ENCODE data around the gene LSMEM2.
"Not testable (repeated sequence)": the region's sequence is repeated elsewhere in the genome, so short reads cannot be mapped to it uniquely, and the experiment has no call there.

LSMEM2 gene

GRCh38 chr3:50266017-50266416 is 12.9 kb upstream of the LSMEM2 start:
- DNase-seq: no peak

- no peak for DNase-seq
Observed at GRCh38 chr3:50266836-50267235, 12.1 kb upstream of the LSMEM2 start.

- peak in 1 of 2 experiments; percentile 32 for DNase-seq
Observed at GRCh38 chr3:50267280-50267913, 11.5 kb upstream of the LSMEM2 start.

GRCh38 chr3:50268276-50268675 is 10.6 kb upstream of the LSMEM2 start:
- no peak for DNase-seq

GRCh38 chr3:50268703-50269451 is 10.0 kb upstream of the LSMEM2 start, which contains the start of gene SEMA3B:
SEMA3B (plus strand) TSS chr3:50269147; CDS start chr3:50269241, 94 bp downstream.
- DNase-seq: no peak

- no peak for DNase-seq
Observed at GRCh38 chr3:50269460-50269859, 9.4 kb upstream of the LSMEM2 start.

GRCh38 chr3:50269977-50270413 is 8.9 kb upstream of the LSMEM2 start:
- DNase-seq: no peak

GRCh38 chr3:50270422-50271224 is 8.3 kb upstream of the LSMEM2 start:
- no peak for DNase-seq

GRCh38 chr3:50271314-50271936 is 7.5 kb upstream of the LSMEM2 start:
- no peak for DNase-seq

- not testable (repeated sequence) for DNase-seq
Observed at GRCh38 chr3:50272538-50272910, 6.4 kb upstream of the LSMEM2 start.

GRCh38 chr3:50272911-50273688 is 5.8 kb upstream of the LSMEM2 start:
- peak; percentile 57 to 89 for DNase-seq

- no peak for DNase-seq
Observed at GRCh38 chr3:50273689-50274065, 5.2 kb upstream of the LSMEM2 start.

- DNase-seq: peak; percentile 29 to 76
Observed at GRCh38 chr3:50274371-50275104, 4.3 kb upstream of the LSMEM2 start.

GRCh38 chr3:50275141-50275995 is 3.5 kb upstream of the LSMEM2 start:
- no peak for DNase-seq

- DNase-seq: no peak
Observed at GRCh38 chr3:50275996-50276761, 2.7 kb upstream of the LSMEM2 start.

GRCh38 chr3:50276762-50277101 is 2.2 kb upstream of the LSMEM2 start:
- DNase-seq: no peak

GRCh38 chr3:50278123-50278879 is 586 bp upstream of the LSMEM2 start:
- DNase-seq: no peak

- no peak for DNase-seq
Observed at GRCh38 chr3:50279255-50280016, 549 bp downstream of the LSMEM2 start.
